Measurements from ENCODE around the gene CAMK1D.

Gene CAMK1D

GRCh38 chr10:12690525-12691126, 341.3 kb downstream of the CAMK1D start:
- in situ Hi-C loops (cut with HindIII; ENCODE audit: low sequenced_read_pairs): no loop called here
- no peak for DNase-seq (ENCODE audit: low read depth)
- H3K4me3 ChIP-seq (ENCODE audit: low read depth, low read length): no peak overlapping the region
- TF ChIP-seq CTCF (IDR thresholded peaks at IDR 0.05; ENCODE audit: low read depth, low read length, missing control alignments): no peak

- in situ Hi-C loops (cut with HindIII; ENCODE audit: low sequenced_read_pairs): no loop called here
- TF ChIP-seq CTCF (IDR thresholded peaks at IDR 0.05; ENCODE audit: low read depth, low read length, missing control alignments): no peak
Observed at GRCh38 chr10:12691596-12691995, 342.2 kb downstream of the CAMK1D start.

GRCh38 chr10:12697764-12698163, 348.4 kb downstream of the CAMK1D start:
- no peak overlapping the region for H3K4me3 ChIP-seq (ENCODE audit: low read depth, low read length)
- TF ChIP-seq CTCF (IDR thresholded peaks at IDR 0.05; ENCODE audit: low read depth, low read length, missing control alignments): no peak
- in situ Hi-C loops (cut with HindIII; ENCODE audit: low sequenced_read_pairs): no loop called here
- no peak for DNase-seq (ENCODE audit: low read depth)

More at GRCh38 chr10:12691596-12691995, 342.2 kb downstream of the CAMK1D start:
- H3K4me3 ChIP-seq (ENCODE audit: low read depth, low read length): no peak overlapping the region
- no peak for DNase-seq (ENCODE audit: low read depth)

GRCh38 chr10:12699258-12699700, 349.9 kb downstream of the CAMK1D start:
- DNase-seq (ENCODE audit: low read depth): no peak
- no peak overlapping the region for H3K4me3 ChIP-seq (ENCODE audit: low read depth, low read length)
- no peak for TF ChIP-seq CTCF (IDR thresholded peaks at IDR 0.05; ENCODE audit: low read depth, low read length, missing control alignments)
- in situ Hi-C loops (cut with HindIII; ENCODE audit: low sequenced_read_pairs): no loop called here

- DNase-seq (ENCODE audit: low read depth): no peak
- no peak for TF ChIP-seq CTCF (IDR thresholded peaks at IDR 0.05; ENCODE audit: low read depth, low read length, missing control alignments)
- in situ Hi-C loops (cut with HindIII; ENCODE audit: low sequenced_read_pairs): loop anchor here (5.0 kb wide), 2 partner anchors 62 to 483 kb away; no protein-coding TSS in a partner anchor
- no peak overlapping the region for H3K4me3 ChIP-seq (ENCODE audit: low read depth, low read length)
Observed at GRCh38 chr10:12699781-12700556, 350.6 kb downstream of the CAMK1D start.

GRCh38 chr10:12700557-12700874, 351.2 kb downstream of the CAMK1D start:
- no peak for TF ChIP-seq CTCF (IDR thresholded peaks at IDR 0.05; ENCODE audit: low read depth, low read length, missing control alignments)
- in situ Hi-C loops (cut with HindIII; ENCODE audit: low sequenced_read_pairs): loop anchor here (5.0 kb wide), 2 partner anchors 62 to 483 kb away; no protein-coding TSS in a partner anchor
- H3K4me3 ChIP-seq (ENCODE audit: low read depth, low read length): no peak overlapping the region
- no peak for DNase-seq (ENCODE audit: low read depth)

Data from astrocyte of the cerebellum (primary cell).